Caco-2 (cell line): Measurements from ENCODE around the gene CMTM2. TPM values are rescaled to one million over a fixed set of nuclear protein-coding genes. Genes with fewer than 3 reads are reported as not detected.
"Not testable (repeated sequence)": the region's sequence is repeated elsewhere in the genome, so short reads cannot be mapped to it uniquely, and the experiment has no call there.

Experiments used
- BruUV-seq: library from RNA; stranded (reverse); fragments of 400-500 nt; replicated peaks from 2 replicates; lab custom pipeline; 2021; lab: Mats Ljungman, UMichigan
- CTCF ChIA-PET: fragments of 300-600 bp; sonication (Branson Sonifier 250); formaldehyde crosslinking; loops from one replicate; lab custom pipeline; 2022; ENCODE audit warnings: antibody characterized with exemption; lab: Charles Lee
- POLR2A ChIA-PET: fragments of 300-600 bp; sonication (Branson Sonifier 250); formaldehyde crosslinking; loops from one replicate; lab custom pipeline; 2022; ENCODE audit warnings: antibody characterized with exemption; lab: Charles Lee
- DNase-seq, 2 experiments: peaks; one replicate each; pipeline versions ENCODE4 v3.0.0 to v3.0.0-alpha.2; 2020 to 2022
- H3K27me3 ChIP-seq: replicated peaks from 2 replicates; pipeline ENCODE4 v1.6.0; 2011; ENCODE audit warnings: low read length; ENCODE audit not compliant: control insufficient read depth, insufficient read depth
- H3K36me3 ChIP-seq: 2 replicates; pipeline ENCODE4 v1.5.1; 2011; ENCODE audit warnings: low read length; ENCODE audit not compliant: control insufficient read depth, insufficient read depth
- H3K4me1 ChIP-seq: fragments of 250-450 bp; sonication (Bioruptor Pico); 2 replicates; pipeline ENCODE4 v1.5.1; 2020; ENCODE audit warnings: mild to moderate bottlenecking
- H3K4me3 ChIP-seq: 2 replicates; pipeline ENCODE4 v1.5.1; 2011; ENCODE audit warnings: low read depth, mild to moderate bottlenecking, control low read depth, low read length
- H3K9me3 ChIP-seq: fragments of 250-450 bp; sonication (Bioruptor Pico); 2 replicates; pipeline ENCODE4 v1.5.1; 2020; ENCODE audit warnings: mild to moderate bottlenecking, moderate library complexity
- H3K27ac Mint-ChIP-seq: one replicate; pipeline ENCODE4 v1.8.0; 2022; ENCODE audit warnings: mixed read lengths; ENCODE audit not compliant: unreplicated experiment
- H3K27me3 Mint-ChIP-seq: one replicate; pipeline ENCODE4 v1.8.0; 2022; ENCODE audit warnings: mixed read lengths; ENCODE audit not compliant: insufficient read depth, unreplicated experiment
- H3K36me3 Mint-ChIP-seq: one replicate; pipeline ENCODE4 v1.8.0; 2022; ENCODE audit warnings: mild to moderate bottlenecking, mixed read lengths; ENCODE audit not compliant: insufficient read depth, unreplicated experiment
- H3K4me1 Mint-ChIP-seq: one replicate; pipeline ENCODE4 v1.8.0; 2022; ENCODE audit warnings: low read depth, mixed read lengths; ENCODE audit not compliant: unreplicated experiment
- H3K4me3 Mint-ChIP-seq: one replicate; pipeline ENCODE4 v1.8.0; 2022; ENCODE audit warnings: mild to moderate bottlenecking, moderate library complexity, mixed read lengths; ENCODE audit not compliant: unreplicated experiment
- H3K9me3 Mint-ChIP-seq: one replicate; pipeline ENCODE4 v1.8.0; 2022; ENCODE audit warnings: mixed read lengths; ENCODE audit not compliant: unreplicated experiment
- intact Hi-C: fragments of 100-400 bp; cut with micrococcal nuclease; formaldehyde crosslinking; loops from one replicate; pipeline ENCODE4 v1.10.0; 2022; ENCODE audit not compliant: unreplicated experiment
- total RNA-seq: library from RNA; stranded (reverse); gene quantifications from 2 replicates; pipeline ENCODE4 v1.2.3, GENCODE V29; 2022
- TF ChIP-seq, protein P1 (sequence below), 2 experiments: fragments of 200-600 bp in 1 of 2; IDR thresholded peaks; 1 replicate in 1 of 2; 2 replicates in 1 of 2; pipeline versions ENCODE4 v1.5.1 to v1.8.0; 2011 to 2022; ENCODE audit warnings: antibody characterized with exemption in 1 of 2, control low read depth in 1 of 2, inconsistent platforms in 1 of 2, low read depth in 1 of 2, low read length in 1 of 2, mild to moderate bottlenecking in 1 of 2, moderate library complexity in 1 of 2; ENCODE audit not compliant: insufficient read depth in 1 of 2, severe bottlenecking in 1 of 2, unreplicated experiment in 1 of 2

Gene CMTM2
- total RNA-seq, 1 experiment from 2014 or later = not detected

DNA sequence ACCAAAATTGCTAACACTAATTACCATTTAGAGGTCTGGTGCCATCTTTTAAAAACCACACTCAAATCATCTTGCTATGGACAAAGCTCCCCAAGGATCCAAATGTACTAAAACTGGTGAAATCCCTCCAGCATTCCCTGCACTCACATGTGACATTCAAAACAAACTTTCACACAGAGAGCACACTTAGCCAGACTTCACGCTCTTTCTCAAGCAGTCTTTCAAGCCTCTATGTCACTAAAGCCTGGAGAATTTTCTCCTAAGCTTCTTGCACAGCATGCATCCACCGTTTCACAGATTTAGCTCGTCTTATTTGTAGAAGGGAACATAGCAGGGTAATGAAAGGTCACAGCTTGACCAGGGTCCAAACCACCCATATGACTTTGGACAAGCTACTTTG, 44.5 kb downstream of the CMTM2 start:
- peaks cover 2% of the 10 kb centered on the region; the same call in 1 of the 2 replicates for H3K36me3 ChIP-seq
- no peak for DNase-seq
- H3K4me3 ChIP-seq = no peak overlapping the region
- Mint-ChIP-seq H3K36me3 (peaks cover 43% of the 10 kb centered on the region), H3K27me3 (no peaks in the 10 kb centered on the region), H3K9me3 (no peaks in the 10 kb centered on the region), H3K4me1 (no peaks in the 10 kb centered on the region), H3K4me3 (no peak overlapping the region), H3K27ac (no peak overlapping the region)
- H3K4me1 ChIP-seq = no peaks in the 10 kb centered on the region
- H3K9me3 ChIP-seq = no peaks in the 10 kb centered on the region
- intact Hi-C loops = no loop called here
- POLR2A ChIA-PET = no interaction called here
- TF ChIP-seq, protein P1, sequence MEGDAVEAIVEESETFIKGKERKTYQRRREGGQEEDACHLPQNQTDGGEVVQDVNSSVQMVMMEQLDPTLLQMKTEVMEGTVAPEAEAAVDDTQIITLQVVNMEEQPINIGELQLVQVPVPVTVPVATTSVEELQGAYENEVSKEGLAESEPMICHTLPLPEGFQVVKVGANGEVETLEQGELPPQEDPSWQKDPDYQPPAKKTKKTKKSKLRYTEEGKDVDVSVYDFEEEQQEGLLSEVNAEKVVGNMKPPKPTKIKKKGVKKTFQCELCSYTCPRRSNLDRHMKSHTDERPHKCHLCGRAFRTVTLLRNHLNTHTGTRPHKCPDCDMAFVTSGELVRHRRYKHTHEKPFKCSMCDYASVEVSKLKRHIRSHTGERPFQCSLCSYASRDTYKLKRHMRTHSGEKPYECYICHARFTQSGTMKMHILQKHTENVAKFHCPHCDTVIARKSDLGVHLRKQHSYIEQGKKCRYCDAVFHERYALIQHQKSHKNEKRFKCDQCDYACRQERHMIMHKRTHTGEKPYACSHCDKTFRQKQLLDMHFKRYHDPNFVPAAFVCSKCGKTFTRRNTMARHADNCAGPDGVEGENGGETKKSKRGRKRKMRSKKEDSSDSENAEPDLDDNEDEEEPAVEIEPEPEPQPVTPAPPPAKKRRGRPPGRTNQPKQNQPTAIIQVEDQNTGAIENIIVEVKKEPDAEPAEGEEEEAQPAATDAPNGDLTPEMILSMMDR (IDR thresholded peaks at IDR 0.05; ENCODE audit: insufficient read depth in 1 of 2, low read depth in 1 of 2, low read length in 1 of 2, severe bottlenecking in 1 of 2, unreplicated experiment in 1 of 2) = no peak
- CTCF ChIA-PET = no interaction called here
- H3K27me3 ChIP-seq = no peaks in the 10 kb centered on the region
- no TSS peak for BruUV-seq

DNA sequence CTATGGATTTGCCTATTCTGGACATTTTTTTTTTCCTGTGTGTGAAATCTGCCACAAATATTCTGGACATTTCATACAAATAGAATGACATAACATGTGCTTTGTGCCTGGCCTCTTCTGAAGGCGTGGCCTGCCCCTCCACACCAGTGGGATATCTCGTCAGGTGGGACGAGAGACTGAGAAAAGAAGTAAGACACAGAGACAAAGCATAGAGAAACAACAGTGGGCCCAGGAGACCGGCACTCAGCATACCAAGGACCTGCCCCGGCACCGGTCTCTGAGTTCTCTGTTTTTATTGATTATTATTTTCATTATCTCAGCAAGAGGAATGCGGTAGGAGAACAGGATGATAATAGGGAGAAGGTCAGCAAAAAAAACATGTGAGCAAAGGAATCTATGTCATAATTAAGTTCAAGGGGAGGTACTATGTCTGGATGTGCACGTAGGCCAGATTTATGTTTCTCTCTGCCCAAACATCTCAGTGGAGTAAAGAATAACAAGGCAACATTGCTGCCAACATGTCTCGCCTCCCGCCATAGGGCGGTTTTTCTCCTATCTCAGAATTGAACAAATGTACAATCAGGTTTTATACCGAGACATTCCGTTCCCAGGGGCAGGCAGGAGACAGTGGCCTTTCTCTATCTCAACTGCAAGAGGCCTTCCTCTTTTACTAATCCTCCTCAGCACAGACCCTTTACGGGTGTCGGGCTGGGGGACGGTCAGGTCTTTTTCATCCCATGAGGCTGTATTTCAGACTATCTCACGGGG, 48.5 kb downstream of the CMTM2 start:
- H3K4me1 Mint-ChIP-seq, H3K9me3 Mint-ChIP-seq, CTCF ChIA-PET, intact Hi-C loops, H3K9me3 ChIP-seq, H3K4me3 Mint-ChIP-seq, H3K27ac Mint-ChIP-seq, BruUV-seq, POLR2A ChIA-PET, H3K36me3 ChIP-seq, H3K27me3 Mint-ChIP-seq, H3K4me1 ChIP-seq, H3K4me3 ChIP-seq, DNase-seq, H3K27me3 ChIP-seq: not testable (repeated sequence)
- peaks cover 27% of the 10 kb centered on the region for H3K36me3 Mint-ChIP-seq

DNA sequence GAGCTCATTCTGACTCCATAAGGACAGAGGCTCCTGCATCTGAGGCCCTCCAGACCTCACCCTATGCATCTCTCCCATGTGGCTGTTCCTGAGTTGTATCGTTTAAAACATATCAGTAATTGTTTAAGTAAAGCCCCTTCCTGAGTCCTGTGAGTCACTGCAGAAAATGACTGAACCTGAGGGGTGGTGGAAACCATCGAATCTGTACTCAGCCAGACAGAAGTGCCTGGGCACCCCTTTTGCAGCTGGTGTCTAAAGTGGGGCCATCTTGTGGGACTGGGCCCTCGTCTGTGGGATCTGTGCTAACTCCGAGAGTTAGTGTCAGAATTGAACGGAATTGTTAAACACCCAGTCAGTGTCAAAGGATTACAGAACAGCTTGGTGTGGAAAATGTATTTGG, 50.6 kb downstream of the CMTM2 start:
- no peaks in the 10 kb centered on the region for H3K27me3 Mint-ChIP-seq
- peaks cover 20% of the 10 kb centered on the region for H3K36me3 Mint-ChIP-seq
- intact Hi-C loops = loop anchor here (1.0 kb wide), 1 partner anchor 21 kb away; no protein-coding TSS in a partner anchor
- no peaks in the 10 kb centered on the region for H3K4me1 Mint-ChIP-seq
- no peaks in the 10 kb centered on the region for H3K9me3 Mint-ChIP-seq
- no peak overlapping the region for H3K27ac Mint-ChIP-seq
- H3K4me3 Mint-ChIP-seq = no peak overlapping the region
- Histone ChIP-seq H3K27me3 (no peaks in the 10 kb centered on the region), H3K9me3 (no peaks in the 10 kb centered on the region), H3K36me3 (peaks cover 1% of the 10 kb centered on the region), H3K4me3 (no peak overlapping the region), H3K4me1 (no peaks in the 10 kb centered on the region)
- CTCF ChIA-PET = no interaction called here
- no peak for DNase-seq
- TF ChIP-seq, protein P1 (IDR thresholded peaks at IDR 0.05; ENCODE audit: insufficient read depth in 1 of 2, low read depth in 1 of 2, low read length in 1 of 2, severe bottlenecking in 1 of 2, unreplicated experiment in 1 of 2) = no peak
- POLR2A ChIA-PET = no interaction called here
- BruUV-seq = no TSS peak

DNA sequence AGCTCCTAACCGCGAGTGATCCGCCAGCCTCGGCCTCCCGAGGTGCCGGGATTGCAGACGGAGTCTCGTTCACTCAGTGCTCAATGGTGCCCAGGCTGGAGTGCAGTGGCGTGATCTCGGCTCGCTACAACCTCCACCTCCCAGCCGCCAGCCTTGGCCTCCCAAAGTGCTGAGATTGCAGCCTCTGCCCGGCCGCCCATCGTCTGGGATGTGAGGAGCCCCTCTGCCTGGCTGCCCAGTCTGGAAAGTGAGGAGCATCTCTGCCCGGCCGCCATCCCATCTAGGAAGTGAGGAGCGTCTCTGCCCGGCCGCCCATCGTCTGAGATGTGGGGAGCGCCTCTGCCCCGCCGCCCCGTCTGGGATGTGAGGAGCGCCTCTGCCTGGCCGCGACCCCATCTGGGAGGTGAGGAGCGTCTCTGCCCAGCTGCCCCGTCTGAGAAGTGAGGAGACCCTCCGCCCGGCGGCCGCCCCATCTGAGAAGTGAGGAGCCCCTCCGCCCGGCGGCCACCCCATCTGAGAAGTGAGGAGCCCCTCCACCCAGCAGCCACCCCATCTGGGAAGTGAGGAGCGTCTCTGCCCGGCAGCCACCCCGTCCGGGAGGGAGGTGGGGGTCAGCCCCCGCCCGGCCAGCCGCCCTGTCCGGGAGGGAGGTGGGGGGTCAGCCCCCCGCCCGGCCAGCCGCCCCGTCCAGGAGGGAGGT, 51.4 kb downstream of the CMTM2 start:
- POLR2A ChIA-PET, BruUV-seq, intact Hi-C loops, H3K4me1 ChIP-seq, CTCF ChIA-PET, H3K9me3 ChIP-seq, H3K27me3 Mint-ChIP-seq, H3K27ac Mint-ChIP-seq, H3K9me3 Mint-ChIP-seq, H3K4me1 Mint-ChIP-seq, H3K4me3 Mint-ChIP-seq, H3K4me3 ChIP-seq, DNase-seq, H3K27me3 ChIP-seq, H3K36me3 ChIP-seq: not testable (repeated sequence)
- peaks cover 25% of the 10 kb centered on the region for H3K36me3 Mint-ChIP-seq

DNA sequence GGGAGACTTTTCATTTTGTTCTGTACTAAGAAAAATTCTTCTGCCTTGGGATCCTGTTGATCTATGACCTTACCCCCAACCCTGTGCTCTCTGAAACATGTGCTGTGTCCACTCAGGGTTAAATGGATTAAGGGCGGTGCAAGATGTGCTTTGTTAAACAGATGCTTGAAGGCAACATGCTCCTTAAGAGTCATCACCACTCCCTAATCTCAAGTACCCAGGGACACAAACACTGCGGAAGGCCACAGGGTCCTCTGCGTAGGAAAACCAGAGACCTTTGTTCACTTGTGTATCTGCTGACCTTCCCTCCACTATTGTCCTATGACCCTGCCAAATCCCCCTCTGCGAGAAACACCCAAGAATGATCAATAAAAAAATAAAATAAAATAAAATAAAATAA, 52.3 kb downstream of the CMTM2 start:
- BruUV-seq, CTCF ChIA-PET, H3K27me3 ChIP-seq, H3K27ac Mint-ChIP-seq, intact Hi-C loops, H3K36me3 ChIP-seq, H3K4me1 ChIP-seq, H3K4me3 Mint-ChIP-seq, POLR2A ChIA-PET, H3K4me3 ChIP-seq, DNase-seq, H3K9me3 ChIP-seq, H3K4me1 Mint-ChIP-seq, H3K27me3 Mint-ChIP-seq, H3K9me3 Mint-ChIP-seq: not testable (repeated sequence)
- peaks cover 26% of the 10 kb centered on the region for H3K36me3 Mint-ChIP-seq
